GM21526 (cell line): ENCODE results near the gene SHQ1.
A peak's percentile ranks its signal among the peaks of the same experiment; 100 is the strongest.

Experiments used
- ATAC-seq: cut with Tn5 transposase; IDR thresholded peaks from one replicate; pipeline ENCODE4 v1.9.1; 2021; ENCODE audit warnings: moderate library complexity; ENCODE audit not compliant: unreplicated experiment, low FRiP score

SHQ1 gene

GRCh38 chr3:72855001-72855400, 6.8 kb upstream of the SHQ1 start:
- ATAC-seq: no peak

- peak; percentile 50 for ATAC-seq
Observed at GRCh38 chr3:72848703-72849081, 447 bp upstream of the SHQ1 start.

- ATAC-seq: no peak
Observed at GRCh38 chr3:72847282-72847681, 963 bp downstream of the SHQ1 start.

- no peak for ATAC-seq
Observed at GRCh38 chr3:72846166-72846565, 2.1 kb downstream of the SHQ1 start.

GRCh38 chr3:72844436-72844993, 3.7 kb downstream of the SHQ1 start:
- no peak for ATAC-seq

GRCh38 chr3:72839057-72839456, 9.2 kb downstream of the SHQ1 start:
- ATAC-seq: no peak

- ATAC-seq: no peak
Observed at GRCh38 chr3:72836923-72837322, 11.3 kb downstream of the SHQ1 start.

- ATAC-seq: no peak
Observed at GRCh38 chr3:72836416-72836815, 11.8 kb downstream of the SHQ1 start.

- no peak for ATAC-seq
Observed at GRCh38 chr3:72830452-72831223, 17.6 kb downstream of the SHQ1 start.

- ATAC-seq: no peak
Observed at GRCh38 chr3:72829701-72830100, 18.5 kb downstream of the SHQ1 start.

- ATAC-seq: peak; percentile 40
Observed at GRCh38 chr3:72821161-72821781, 27.0 kb downstream of the SHQ1 start.

- ATAC-seq: no peak
Observed at GRCh38 chr3:72820415-72820814, 27.8 kb downstream of the SHQ1 start.

GRCh38 chr3:72818905-72819304, 29.3 kb downstream of the SHQ1 start:
- no peak for ATAC-seq

GRCh38 chr3:72818092-72818773, 30.0 kb downstream of the SHQ1 start:
- ATAC-seq: no peak

- peak; percentile 46 for ATAC-seq
Observed at GRCh38 chr3:72816862-72817355, 31.3 kb downstream of the SHQ1 start.

- ATAC-seq: no peak
Observed at GRCh38 chr3:72814308-72814707, 33.9 kb downstream of the SHQ1 start.

GRCh38 chr3:72812201-72812600, 36.0 kb downstream of the SHQ1 start:
- ATAC-seq: no peak

- ATAC-seq: no peak
Observed at GRCh38 chr3:72811571-72811970, 36.7 kb downstream of the SHQ1 start.

GRCh38 chr3:72810659-72811434, 37.4 kb downstream of the SHQ1 start:
- no peak for ATAC-seq

GRCh38 chr3:72810063-72810462, 38.2 kb downstream of the SHQ1 start:
- ATAC-seq: no peak
